PC-9 (cell line): ENCODE measurements around the gene MAN1A1.

Experiments used
- EZH2 ChIP-seq: fragments of 200-600 bp; sonication (generic); IDR thresholded peaks from 2 replicates; pipeline ENCODE4 v1.8.0; 2017; ENCODE audit warnings: antibody characterized with exemption, low read depth
- TF ChIP-seq, protein P1 (sequence below): fragments of 200-600 bp; sonication (generic); conservative IDR thresholded peaks from 2 replicates; pipeline ENCODE4 v1.6.1; 2017; ENCODE audit warnings: mixed run types, antibody characterized with exemption, mild to moderate bottlenecking, moderate library complexity

DNA sequence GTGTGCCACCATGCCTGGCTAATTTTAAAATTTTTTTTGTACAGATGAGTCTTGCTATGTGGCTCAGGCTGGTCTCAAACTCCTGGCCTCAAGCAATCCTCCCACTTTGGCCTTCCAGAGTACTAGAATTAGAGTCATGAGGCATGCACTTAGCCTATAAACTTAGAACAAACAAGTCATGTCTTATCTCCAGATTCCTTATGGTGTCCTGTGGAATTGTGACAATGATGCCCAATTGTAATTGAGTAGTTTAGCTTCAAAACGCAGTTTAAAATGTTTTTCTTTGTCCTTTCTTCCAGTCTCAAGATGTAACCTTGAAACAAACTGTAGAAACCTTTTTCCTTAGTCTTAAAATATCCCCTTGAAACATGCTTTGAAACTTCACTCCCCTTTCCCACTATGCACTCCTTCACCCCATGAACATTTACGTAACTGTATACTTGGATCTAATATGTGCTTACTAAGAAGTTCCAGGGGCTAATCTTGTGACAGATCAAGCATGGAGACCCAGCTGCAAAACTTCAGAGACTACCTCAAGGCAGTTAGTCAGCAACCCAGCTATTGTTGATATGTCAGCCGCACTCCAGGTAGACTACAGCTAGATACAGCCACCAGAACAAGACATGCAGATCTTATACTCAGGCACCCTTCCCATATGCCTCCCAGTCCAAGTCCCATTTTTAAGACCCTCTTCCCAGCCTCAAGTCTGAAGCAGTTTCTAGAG lies 46.2 kb downstream of the MAN1A1 start:
- TF ChIP-seq, protein P1, sequence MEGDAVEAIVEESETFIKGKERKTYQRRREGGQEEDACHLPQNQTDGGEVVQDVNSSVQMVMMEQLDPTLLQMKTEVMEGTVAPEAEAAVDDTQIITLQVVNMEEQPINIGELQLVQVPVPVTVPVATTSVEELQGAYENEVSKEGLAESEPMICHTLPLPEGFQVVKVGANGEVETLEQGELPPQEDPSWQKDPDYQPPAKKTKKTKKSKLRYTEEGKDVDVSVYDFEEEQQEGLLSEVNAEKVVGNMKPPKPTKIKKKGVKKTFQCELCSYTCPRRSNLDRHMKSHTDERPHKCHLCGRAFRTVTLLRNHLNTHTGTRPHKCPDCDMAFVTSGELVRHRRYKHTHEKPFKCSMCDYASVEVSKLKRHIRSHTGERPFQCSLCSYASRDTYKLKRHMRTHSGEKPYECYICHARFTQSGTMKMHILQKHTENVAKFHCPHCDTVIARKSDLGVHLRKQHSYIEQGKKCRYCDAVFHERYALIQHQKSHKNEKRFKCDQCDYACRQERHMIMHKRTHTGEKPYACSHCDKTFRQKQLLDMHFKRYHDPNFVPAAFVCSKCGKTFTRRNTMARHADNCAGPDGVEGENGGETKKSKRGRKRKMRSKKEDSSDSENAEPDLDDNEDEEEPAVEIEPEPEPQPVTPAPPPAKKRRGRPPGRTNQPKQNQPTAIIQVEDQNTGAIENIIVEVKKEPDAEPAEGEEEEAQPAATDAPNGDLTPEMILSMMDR, result no peak
- no peak for TF ChIP-seq EZH2
